Endothelial cell of umbilical vein (primary cell): ENCODE measurements around the gene CPPED1. TPM values are rescaled to one million over a fixed set of nuclear protein-coding genes. Genes with fewer than 3 reads are reported as not detected.

Experiments
- BruUV-seq: library from RNA; stranded (reverse); fragments of 400-500 nt; replicated peaks from 2 replicates; lab custom pipeline; 2021; lab: Mats Ljungman, UMichigan
- CTCF ChIA-PET: fragments of 300-600, 350-600 bp; sonication (Branson Sonifier 250); formaldehyde crosslinking; loops from one replicate; lab custom pipeline; 2021; ENCODE audit warnings: antibody characterized with exemption, inconsistent platforms; lab: Charles Lee
- POLR2A ChIA-PET: fragments of 300-600, 350-600 bp; sonication (Branson Sonifier 250); formaldehyde crosslinking; loops from one replicate; lab custom pipeline; 2021; ENCODE audit warnings: antibody characterized with exemption, inconsistent platforms; lab: Charles Lee
- DNase-seq: peaks from one replicate; pipeline ENCODE4 v3.0.0-alpha.2; 2011; ENCODE audit warnings: low read depth, low spot score
- FAIRE-seq: peaks from 2 replicates; lab custom pipeline; 2011; peaks lifted over from hg19 to GRCh38; lab: Jason Lieb, UNC
- H2AFZ ChIP-seq: 2 replicates; pipeline ENCODE4 v1.6.0; 2012; ENCODE audit warnings: low read depth, low read length, control low read depth, inconsistent platforms
- H3K27ac ChIP-seq: 2 replicates; pipeline ENCODE4 v1.5.1; 2011; ENCODE audit warnings: low read depth, mild to moderate bottlenecking, control low read depth, low read length, moderate library complexity; ENCODE audit not compliant: insufficient read depth
- H3K27me3 ChIP-seq, 2 experiments: 2 replicates each; pipeline versions ENCODE4 v1.6.0 to v1.6.1; 2011; ENCODE audit warnings: low read length in 2 of 2, mixed read lengths in 1 of 2; ENCODE audit not compliant: control insufficient read depth in 2 of 2, insufficient read depth in 2 of 2
- H3K36me3 ChIP-seq, 2 experiments: 2 replicates in 1 of 2; 3 replicates in 1 of 2; pipeline ENCODE4 v1.5.1; 2011; ENCODE audit warnings: low read length in 2 of 2, mild to moderate bottlenecking in 1 of 2, moderate library complexity in 1 of 2; ENCODE audit not compliant: control insufficient read depth in 2 of 2, insufficient read depth in 2 of 2; ENCODE audit errors: extremely low read depth in 1 of 2
- H3K4me1 ChIP-seq: 3 replicates; pipeline ENCODE4 v1.5.1; 2011; ENCODE audit warnings: mild to moderate bottlenecking, low read length; ENCODE audit not compliant: control insufficient read depth, insufficient read depth; ENCODE audit errors: extremely low read depth
- H3K4me2 ChIP-seq: 2 replicates; pipeline ENCODE4 v1.6.1; 2011; ENCODE audit warnings: low read length, control low read depth, mixed read lengths; ENCODE audit not compliant: insufficient read depth
- H3K4me3 ChIP-seq, 3 experiments: fragments of 200-600 bp in 1 of 3; sonication (generic), shearing (Covaris generic) in 1 of 3; replicated peaks in 1 of 3; 2 replicates each; pipeline ENCODE4 v1.5.1; 2011 to 2016; ENCODE audit warnings: control low read depth in 3 of 3, low read length in 3 of 3, mild to moderate bottlenecking in 2 of 3, inconsistent platforms in 1 of 3, low read depth in 1 of 3, moderate library complexity in 1 of 3; ENCODE audit not compliant: insufficient read depth in 1 of 3
- H3K79me2 ChIP-seq: 2 replicates; pipeline ENCODE4 v1.6.0; 2012; ENCODE audit warnings: low read length, inconsistent platforms; ENCODE audit not compliant: control insufficient read depth, insufficient read depth
- H3K9ac ChIP-seq: replicated peaks from 2 replicates; pipeline ENCODE3; 2011; ENCODE audit warnings: low read length, control low read depth; ENCODE audit not compliant: insufficient read depth; ENCODE audit errors: extremely low read depth
- H3K9me1 ChIP-seq: replicated peaks from 3 replicates; pipeline ENCODE4 v1.6.0; 2011; ENCODE audit warnings: mild to moderate bottlenecking, low read length; ENCODE audit not compliant: control insufficient read depth, insufficient read depth; ENCODE audit errors: extremely low read depth
- H3K9me3 ChIP-seq: replicated peaks from 2 replicates; pipeline ENCODE4 v1.5.1; 2012; ENCODE audit warnings: low read length, inconsistent platforms; ENCODE audit not compliant: control insufficient read depth, insufficient read depth
- H4K20me1 ChIP-seq: replicated peaks from 2 replicates; pipeline ENCODE3; 2011; ENCODE audit warnings: mild to moderate bottlenecking, low read length; ENCODE audit not compliant: control insufficient read depth, insufficient read depth; ENCODE audit errors: extremely low read depth
- CTCF ChIP-seq, 2 donors: IDR thresholded peaks; 1 replicate in 1 of 2; 2 replicates in 1 of 2; pipeline ENCODE4 v1.5.1; 2011; ENCODE audit warnings: low read length in 2 of 2, mild to moderate bottlenecking in 2 of 2, moderate library complexity in 2 of 2, control low read depth in 1 of 2, inconsistent platforms in 1 of 2, low read depth in 1 of 2; ENCODE audit not compliant: insufficient read depth in 1 of 2; ENCODE audit errors: extremely low read depth in 1 of 2
- EZH2 ChIP-seq: IDR thresholded peaks from 2 replicates; pipeline ENCODE4 v1.6.1; 2012; ENCODE audit warnings: borderline replicate concordance, low read depth, mild to moderate bottlenecking, moderate library complexity, low read length, inconsistent platforms; ENCODE audit not compliant: severe bottlenecking
- FOS ChIP-seq: IDR thresholded peaks from 2 replicates; pipeline ENCODE4 v1.6.1; 2011; ENCODE audit warnings: mild to moderate bottlenecking, low read length, moderate library complexity, borderline replicate concordance; ENCODE audit not compliant: insufficient read depth
- GATA2 ChIP-seq: IDR thresholded peaks from 2 replicates; pipeline ENCODE4 v1.7.0; 2011; ENCODE audit warnings: low read depth, mild to moderate bottlenecking, moderate library complexity, mixed read lengths, low read length; ENCODE audit not compliant: insufficient read length, insufficient read depth
- JUN ChIP-seq: IDR thresholded peaks from 2 replicates; pipeline ENCODE4 v1.6.1; 2011; ENCODE audit warnings: borderline replicate concordance, low read depth; ENCODE audit not compliant: insufficient read length, insufficient read depth
- MAX ChIP-seq: IDR thresholded peaks from 2 replicates; pipeline ENCODE4 v1.6.1; 2011; ENCODE audit not compliant: insufficient read depth, insufficient read length
- MYC ChIP-seq: IDR thresholded peaks from one replicate; pipeline ENCODE4 v1.6.1; 2011; ENCODE audit warnings: mild to moderate bottlenecking, low read depth, low read length
- POLR2A ChIP-seq: IDR thresholded peaks from 2 replicates; pipeline ENCODE4 v1.6.1; 2012; ENCODE audit warnings: low read depth, mild to moderate bottlenecking, control low read depth, low read length
- POLR2AphosphoS5 ChIP-seq: IDR thresholded peaks from 2 replicates; pipeline ENCODE4 v1.6.1; 2012; ENCODE audit warnings: low read depth, mild to moderate bottlenecking, control low read depth, low read length, moderate library complexity; ENCODE audit not compliant: insufficient read depth
- dilution Hi-C: fragments of 300-500 bp; cut with MboI; formaldehyde crosslinking; loops from one replicate; pipeline ENCODE4 v1.15.0; 2019; ENCODE audit warnings: low sequenced_read_pairs; ENCODE audit not compliant: extremely low pct_ligation_motif_present
- intact Hi-C: fragments of 100-400 bp; cut with micrococcal nuclease; formaldehyde crosslinking; loops from one replicate; pipeline ENCODE4 v1.10.0; 2022
- polyA plus RNA-seq, 4 experiments: library from polyadenylated mRNA; depleted of rRNA in 3 of 4; stranded (reverse) in 3 of 4; unstranded in 1 of 4; fragments of >200 nt; gene quantifications; 2 replicates each; pipeline versions ENCODE4 v1.2.1 to v1.2.3, GENCODE V29; 2011 to 2012; ENCODE audit warnings: missing spikeins in 1 of 4
- total RNA-seq: library from RNA; stranded (reverse); gene quantifications from 2 replicates; pipeline ENCODE4 v1.2.3, GENCODE V29; 2021

Gene CPPED1
- total and polyA plus RNA-seq, 2 donors (not counting 3 experiments of a cell fraction or from before 2014, with no cell fraction given): 27.9 to 59.3 TPM

- Histone ChIP-seq H2AFZ (no peak overlapping the region), H3K79me2 (no peaks in the 10 kb centered on the region), H3K4me1 (peaks cover 32% of the 10 kb centered on the region), H3K36me3 (no peaks in the 10 kb centered on the region), H3K9me3 (no peaks in the 10 kb centered on the region), H3K27ac (peak overlapping the region; percentile 51), H3K9me1 (no peaks in the 10 kb centered on the region), H3K27me3 (no peaks in the 10 kb centered on the region), H3K9ac (peak overlapping the region; percentile 17), H4K20me1 (no peaks in the 10 kb centered on the region), H3K4me3 (no peak overlapping the region), H3K4me2 (peak overlapping the region; percentile 43)
- POLR2A ChIA-PET: interaction anchor here (1.0 kb wide), 1 partner anchor 28 kb away, joined by 3 read pairs; no protein-coding TSS in a partner anchor
- intact Hi-C loops: loop anchor here (1.0 to 2.0 kb wide), 2 partner anchors 54 to 126 kb away; no protein-coding TSS in a partner anchor
- CTCF ChIA-PET: interaction anchor here (0.7 to 1.2 kb wide), 3 partner anchors 21 to 102 kb away, joined by 3 to 5 read pairs (median 3); no protein-coding TSS in a partner anchor
- dilution Hi-C loops: no loop called here
- DNase-seq (no peak), FAIRE-seq (no peak)
- no peak for TF ChIP-seq MYC
- no peak for TF ChIP-seq GATA2
- no peak for TF ChIP-seq POLR2A
- no peak for TF ChIP-seq EZH2
- no peak for TF ChIP-seq CTCF (IDR thresholded peaks at IDR 0.05; ENCODE audit: extremely low read depth in 1 of 2, insufficient read depth in 1 of 2, low read depth in 1 of 2, low read length in 2 of 2)
- TF ChIP-seq FOS: no peak
- no peak for TF ChIP-seq JUN
- TF ChIP-seq MAX: no peak
- no peak for TF ChIP-seq POLR2AphosphoS5
- BruUV-seq: no TSS peak
Measured at GRCh38 chr16:12675046-12675445, 128.6 kb downstream of the CPPED1 start.
